GM18907 (cell line): ENCODE measurements around the gene UBXN1.
A peak's percentile ranks its signal among the peaks of the same experiment; 100 is the strongest.

ENCODE experiments used
- ATAC-seq: cut with Tn5 transposase; IDR thresholded peaks from one replicate; pipeline ENCODE4 v1.9.1; 2021; ENCODE audit warnings: mild to moderate bottlenecking, moderate library complexity; ENCODE audit not compliant: unreplicated experiment

Gene UBXN1

GRCh38 chr11:62678770-62679696 is at the start of gene UBXN1:
Gene UBXN1 (minus strand): TSS chr11:62679073. CDS start chr11:62678923, 150 bp downstream.
- peak; percentile 63 for ATAC-seq

GRCh38 chr11:62728171-62728988 is 49.5 kb upstream of the UBXN1 start, which contains the start of gene TTC9C:
Gene TTC9C (plus strand): TSS chr11:62728486. CDS start chr11:62728849, 363 bp downstream.
- ATAC-seq = peak; percentile 25

GRCh38 chr11:62727872-62728170 is 48.9 kb upstream of the UBXN1 start:
- peak; percentile 68 for ATAC-seq

GRCh38 chr11:62727165-62727871 is 48.4 kb upstream of the UBXN1 start, which contains the start of gene HNRNPUL2:
Gene HNRNPUL2 (minus strand): TSS chr11:62727457. CDS start chr11:62727156, 301 bp downstream.
- ATAC-seq = peak; percentile 70

- no peak for ATAC-seq
Observed at GRCh38 chr11:62726915-62727164, 48.0 kb upstream of the UBXN1 start.

- ATAC-seq = peak; percentile 8
Observed at GRCh38 chr11:62726156-62726914, 47.5 kb upstream of the UBXN1 start.

- no peak for ATAC-seq
Observed at GRCh38 chr11:62725646-62726045, 46.8 kb upstream of the UBXN1 start.

- no peak for ATAC-seq
Observed at GRCh38 chr11:62724171-62724570, 45.3 kb upstream of the UBXN1 start.

GRCh38 chr11:62721994-62722393 is 43.1 kb upstream of the UBXN1 start:
- no peak for ATAC-seq

- no peak for ATAC-seq
Observed at GRCh38 chr11:62719302-62719978, 40.6 kb upstream of the UBXN1 start.

- no peak for ATAC-seq
Observed at GRCh38 chr11:62716816-62717215, 37.9 kb upstream of the UBXN1 start.

- ATAC-seq = no peak
Observed at GRCh38 chr11:62716206-62716605, 37.3 kb upstream of the UBXN1 start.

- no peak for ATAC-seq
Observed at GRCh38 chr11:62715150-62716130, 36.6 kb upstream of the UBXN1 start.

GRCh38 chr11:62713343-62713742 is 34.5 kb upstream of the UBXN1 start:
- ATAC-seq = no peak

- no peak for ATAC-seq
Observed at GRCh38 chr11:62712861-62713260, 34.0 kb upstream of the UBXN1 start.

GRCh38 chr11:62712276-62712812 is 33.5 kb upstream of the UBXN1 start:
- no peak for ATAC-seq

- ATAC-seq = no peak
Observed at GRCh38 chr11:62710001-62710345, 31.1 kb upstream of the UBXN1 start.

- peak; percentile 80 for ATAC-seq
Observed at GRCh38 chr11:62709247-62710000, 30.6 kb upstream of the UBXN1 start.
